Measurements from ENCODE around the gene ASGR1.
"Not testable (repeated sequence)": the region's sequence is repeated elsewhere in the genome, so short reads cannot be mapped to it uniquely, and the experiment has no call there.

The ASGR1 gene

DNA sequence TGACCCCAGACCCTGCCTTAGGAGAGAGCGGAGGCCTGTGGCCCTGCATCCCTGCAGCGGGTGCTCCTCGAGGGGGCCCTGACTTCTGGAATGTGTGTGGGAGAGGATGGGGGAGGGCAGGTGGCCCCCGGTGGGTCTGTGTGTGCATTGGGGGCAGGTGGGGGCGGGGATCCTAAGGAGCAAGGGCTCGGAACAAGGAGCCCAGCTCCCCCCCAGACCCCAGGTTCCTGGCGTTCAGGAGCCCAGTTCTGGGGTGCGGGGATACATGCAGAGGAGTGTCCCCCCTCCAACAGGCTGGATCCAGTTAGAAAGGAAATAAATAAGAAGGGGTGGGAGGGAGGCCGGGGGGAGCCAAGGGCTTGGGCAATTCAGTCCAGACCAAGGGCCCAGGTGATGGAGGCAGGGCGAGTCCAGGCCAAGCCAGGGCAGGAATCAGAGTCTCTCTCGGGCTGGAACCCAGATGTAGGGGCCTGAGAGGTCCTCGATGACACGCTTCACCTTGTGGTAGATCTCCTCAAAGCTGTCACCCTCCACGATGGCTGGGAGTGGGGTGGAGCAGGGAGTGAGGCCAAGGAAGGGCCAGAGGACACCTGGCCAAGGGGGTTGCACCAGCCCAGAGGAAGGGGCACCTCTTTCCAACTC lies 11.2 kb upstream of the ASGR1 start:
- FAIRE-seq (no peak), DNase-seq (ENCODE audit: insufficient read length, low spot score) (no peak)
- no peak for TF ChIP-seq POLR2A (IDR thresholded peaks at IDR 0.05; ENCODE audit: low read depth, low read length)

DNA sequence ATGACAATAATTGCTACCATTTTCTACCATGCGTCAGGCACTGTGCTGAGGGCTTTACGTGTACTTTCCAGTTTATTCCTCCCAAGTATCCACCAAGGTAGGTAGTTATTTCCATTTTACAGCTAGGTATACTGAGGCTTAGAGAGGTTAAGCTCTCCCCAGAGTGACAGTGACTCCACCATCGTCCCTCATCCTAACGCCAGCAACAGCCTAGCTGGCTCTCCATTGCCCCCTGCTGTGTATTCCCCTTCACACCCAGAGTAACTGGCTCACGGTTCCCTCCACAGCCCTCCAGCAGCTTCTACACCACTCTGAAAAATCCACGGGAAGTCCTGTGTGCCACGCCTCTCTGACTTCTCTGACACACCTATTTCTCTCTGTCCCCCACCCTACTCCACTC lies 7.1 kb upstream of the ASGR1 start:
- TF ChIP-seq POLR2A (IDR thresholded peaks at IDR 0.05; ENCODE audit: low read depth, low read length) = no peak
- DNase-seq (ENCODE audit: insufficient read length, low spot score) = no peak
- FAIRE-seq = no peak

DNA sequence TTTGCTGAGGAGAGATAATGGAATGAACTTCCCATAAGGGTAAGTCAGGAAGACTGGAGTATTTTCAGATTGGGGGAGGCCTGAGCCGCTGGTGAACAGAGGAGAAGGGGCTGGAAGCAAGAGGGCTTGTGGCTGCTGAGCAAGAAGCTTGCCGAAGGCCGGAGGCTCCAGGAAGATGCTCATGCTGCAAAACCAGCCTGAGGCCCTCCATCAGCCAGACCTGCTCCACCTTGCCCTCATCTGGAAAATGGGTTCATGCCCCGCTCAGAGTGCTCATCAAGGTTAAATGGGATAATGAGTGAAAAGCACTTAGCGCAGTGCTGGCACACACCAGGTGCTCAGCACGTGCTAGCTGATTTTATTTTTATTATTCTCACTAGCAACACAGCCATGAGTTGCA lies 5.5 kb upstream of the ASGR1 start:
- DNase-seq (ENCODE audit: insufficient read length, low spot score) (no peak), FAIRE-seq (no peak)
- no peak for TF ChIP-seq POLR2A (IDR thresholded peaks at IDR 0.05; ENCODE audit: low read depth, low read length)

DNA sequence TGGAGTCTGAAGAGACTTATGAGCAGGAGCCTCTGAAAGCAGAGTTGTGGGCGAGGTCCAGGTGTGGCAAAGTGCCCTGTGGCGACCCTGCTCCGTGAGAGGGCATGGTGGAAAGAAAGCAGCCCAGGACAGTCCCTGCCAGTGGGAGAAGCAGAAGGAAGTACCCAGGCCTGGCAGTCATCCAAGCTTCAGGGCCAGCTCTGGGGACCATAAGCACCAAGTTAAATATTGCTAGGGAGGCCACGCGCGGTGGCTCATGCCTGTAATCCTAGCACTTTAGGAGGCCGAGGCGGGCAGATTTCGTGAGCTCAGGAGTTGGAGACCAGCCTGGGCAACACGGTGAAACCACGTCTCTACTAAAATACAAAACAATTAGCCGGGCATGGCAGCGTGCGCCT lies 4.9 kb upstream of the ASGR1 start:
- FAIRE-seq (no peak), DNase-seq (ENCODE audit: insufficient read length, low spot score) (no peak)
- TF ChIP-seq POLR2A (IDR thresholded peaks at IDR 0.05; ENCODE audit: low read depth, low read length) = no peak

DNA sequence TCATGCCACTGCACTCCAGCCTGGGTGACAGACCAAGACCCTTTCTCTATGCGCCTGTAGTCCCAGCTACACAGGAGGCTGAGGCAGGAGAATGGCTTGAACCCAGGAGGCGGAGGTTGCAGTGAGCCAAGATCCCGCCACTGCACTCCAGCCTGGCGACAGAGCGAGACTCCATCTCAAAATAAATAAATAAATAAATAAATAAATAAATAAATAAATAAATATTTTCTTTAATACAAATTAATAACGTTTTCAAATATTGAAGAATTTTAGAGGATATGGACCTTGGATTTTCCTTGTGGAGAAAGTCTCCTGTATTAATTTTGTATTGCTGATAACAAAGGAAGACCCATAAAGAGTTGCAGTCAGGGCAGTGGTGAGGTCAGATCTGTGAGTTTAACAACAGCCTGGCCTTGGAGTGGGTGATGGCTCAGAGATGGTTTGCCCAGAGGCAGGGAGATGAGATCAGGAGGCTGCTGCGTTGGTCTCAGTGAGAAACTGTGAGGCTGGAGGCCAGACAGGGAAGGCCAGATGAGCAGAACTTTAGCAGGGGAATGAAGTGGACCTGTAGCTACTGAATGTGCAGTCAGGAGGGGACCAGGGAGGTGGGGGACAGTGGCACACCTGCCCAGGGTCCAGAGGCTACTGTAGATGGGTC lies 4.4 kb upstream of the ASGR1 start:
- DNase-seq (ENCODE audit: insufficient read length, low spot score) (no peak), FAIRE-seq (no peak)
- TF ChIP-seq POLR2A (IDR thresholded peaks at IDR 0.05; ENCODE audit: low read depth, low read length) = no peak

DNA sequence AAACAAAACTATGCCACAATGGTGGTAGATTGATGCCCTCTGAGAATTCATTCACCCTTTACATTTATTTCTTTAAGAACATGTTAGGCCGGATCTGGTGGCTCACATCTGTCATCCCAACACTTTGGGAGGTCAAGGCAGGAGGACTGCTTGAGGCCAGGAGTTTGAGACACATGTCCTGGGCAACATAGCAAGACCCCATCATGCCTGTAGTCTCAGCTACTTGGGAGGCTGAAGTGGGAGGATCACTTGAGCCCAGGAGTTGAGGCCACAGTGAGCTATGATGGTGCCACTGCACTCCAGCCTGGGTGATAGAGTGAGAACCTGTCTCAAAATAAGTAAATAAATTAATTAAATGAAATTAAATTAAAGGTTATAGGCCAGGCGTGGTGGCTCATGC lies 2.9 kb upstream of the ASGR1 start:
- FAIRE-seq; DNase-seq (ENCODE audit: insufficient read length, low spot score): not testable (repeated sequence)

DNA sequence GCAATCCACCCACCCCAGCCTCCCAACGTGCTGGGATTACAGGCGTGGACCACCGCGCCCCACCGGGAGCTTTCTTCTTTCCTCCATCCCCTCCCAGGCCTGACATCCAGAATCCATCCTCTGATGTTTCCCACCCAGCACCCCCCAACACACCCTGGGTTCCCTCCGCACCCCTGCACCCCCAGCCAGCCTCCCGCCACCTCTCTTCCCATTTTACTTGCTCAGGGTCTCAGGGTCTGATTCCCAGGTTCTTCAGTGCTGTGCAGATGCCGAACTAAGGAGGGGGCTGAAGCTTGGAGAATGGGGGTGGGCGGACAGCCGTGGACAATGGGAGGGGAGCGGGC lies 225 bp downstream of the ASGR1 start:
- FAIRE-seq = no peak

DNA sequence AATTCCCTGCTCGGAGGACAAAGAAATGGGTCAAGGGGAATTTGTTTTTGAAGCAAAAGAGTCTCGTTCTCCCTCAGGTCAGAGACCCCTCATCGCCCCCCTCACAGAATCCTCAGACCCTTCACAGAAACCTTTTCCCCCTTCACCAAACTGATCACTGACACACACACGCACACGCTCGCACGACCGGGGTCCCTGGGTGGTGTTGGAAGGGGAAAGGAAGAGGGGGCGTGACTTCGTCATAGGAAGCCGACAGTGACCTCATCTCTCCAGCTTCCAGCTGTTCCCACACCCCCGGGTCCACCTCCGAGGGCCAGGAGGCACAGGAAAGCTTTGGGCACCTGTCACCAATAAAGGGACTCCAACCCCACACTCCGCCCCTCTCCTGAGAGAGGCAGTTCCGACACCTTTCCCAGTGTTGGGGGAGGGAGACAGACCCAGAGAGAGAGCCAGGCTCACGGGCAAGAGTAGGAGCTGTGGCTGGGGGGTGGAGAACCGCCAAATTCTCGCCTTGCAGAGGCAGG lies 1.2 kb downstream of the ASGR1 start:
- no peak for FAIRE-seq
- no peak for TF ChIP-seq POLR2A (IDR thresholded peaks at IDR 0.05; ENCODE audit: low read depth, low read length)
- peak; percentile 53 for DNase-seq (ENCODE audit: insufficient read length, low spot score)

More for the DNA sequence above, 225 bp downstream of the ASGR1 start:
- DNase-seq (ENCODE audit: insufficient read length, low spot score) = no peak
- TF ChIP-seq POLR2A (IDR thresholded peaks at IDR 0.05; ENCODE audit: low read depth, low read length) = no peak

DNA sequence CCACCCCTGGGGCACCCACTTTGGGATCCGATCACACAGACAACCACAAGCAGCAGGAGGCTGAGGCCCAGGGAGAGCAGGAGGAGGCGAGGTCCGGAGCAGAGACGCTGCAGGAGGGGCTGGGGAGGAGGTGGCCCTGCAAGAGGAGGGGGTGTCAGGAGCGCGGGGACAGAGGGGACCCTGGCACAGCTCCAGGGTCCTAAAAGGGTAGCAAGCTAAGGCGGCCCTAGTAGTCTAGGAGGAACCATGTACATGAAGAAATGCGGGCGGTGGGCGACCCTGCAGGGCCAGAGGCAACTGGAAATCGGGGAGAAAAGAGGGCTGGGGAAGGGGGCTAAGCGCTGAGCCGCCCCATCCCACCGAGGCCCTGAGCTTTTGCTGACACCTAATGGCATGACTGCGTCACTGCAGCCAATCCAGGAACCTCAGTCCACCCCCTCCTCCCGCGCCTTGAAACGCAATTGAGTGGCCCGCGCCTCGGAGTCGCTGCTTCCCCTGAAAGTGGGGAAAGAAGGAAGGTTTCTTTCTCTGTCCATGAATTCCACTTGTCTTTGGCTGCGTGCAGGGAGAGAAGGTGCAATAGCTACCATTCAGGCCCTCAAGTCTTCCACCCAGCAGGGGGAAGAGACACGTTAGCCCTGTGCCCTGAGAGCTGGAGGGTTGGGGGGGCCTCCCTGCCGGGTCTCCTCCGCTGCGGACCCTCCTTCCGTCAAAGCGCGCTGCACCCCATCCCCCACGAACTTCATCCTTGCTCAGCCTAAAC lies 1.8 kb downstream of the ASGR1 start:
- peak; percentile 81 for DNase-seq (ENCODE audit: insufficient read length, low spot score)

DNA sequence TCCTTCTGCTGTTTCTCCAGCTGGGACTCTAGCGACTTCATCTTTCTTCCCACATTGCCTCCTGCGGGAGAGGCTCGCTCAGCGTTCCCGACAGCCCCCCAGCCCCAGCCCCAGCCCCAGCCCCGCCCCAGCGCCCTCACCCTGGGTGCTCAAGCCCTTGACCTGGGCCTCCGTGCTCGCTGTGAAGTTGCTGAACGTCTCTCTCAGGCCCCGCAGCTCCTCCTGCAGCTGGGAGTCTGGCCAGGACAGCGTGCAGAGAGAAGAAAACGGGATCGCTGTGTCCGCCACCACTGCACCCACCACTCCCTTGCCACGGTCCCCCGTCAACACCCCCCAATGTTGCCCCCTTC lies 2.4 kb downstream of the ASGR1 start:
- no peak for TF ChIP-seq POLR2A (IDR thresholded peaks at IDR 0.05; ENCODE audit: low read depth, low read length)

More for the DNA sequence above, 1.8 kb downstream of the ASGR1 start:
- no peak for TF ChIP-seq POLR2A (IDR thresholded peaks at IDR 0.05; ENCODE audit: low read depth, low read length)
- FAIRE-seq = no peak

DNA sequence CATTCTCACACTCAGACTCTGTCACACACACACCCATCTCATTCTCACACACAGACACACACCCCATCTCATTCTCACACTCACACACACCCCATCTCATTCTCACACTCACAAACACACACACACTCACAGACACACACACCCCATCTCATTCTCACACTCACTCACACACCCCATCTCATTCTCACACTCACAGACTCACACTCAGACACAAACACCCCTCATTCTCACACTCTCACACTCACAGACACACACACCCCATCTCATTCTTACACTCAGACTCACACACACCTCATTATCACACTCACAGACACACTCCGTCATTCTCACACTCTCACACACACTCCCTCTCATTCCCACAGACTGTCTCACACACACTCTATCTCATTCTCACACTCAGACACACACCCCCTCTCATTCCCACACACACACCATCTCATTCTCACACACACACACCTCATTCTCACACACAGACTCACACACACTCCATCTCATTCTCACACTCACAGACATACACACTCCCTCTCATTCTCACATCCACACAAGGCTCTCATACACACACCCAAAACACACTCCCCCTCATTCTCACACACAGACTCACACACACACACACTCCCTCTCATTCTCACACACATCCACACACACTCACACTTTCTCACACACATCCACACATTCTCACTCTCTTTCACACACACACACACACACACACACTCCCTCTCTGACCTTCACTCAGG lies 2.9 kb downstream of the ASGR1 start:
- TF ChIP-seq POLR2A (IDR thresholded peaks at IDR 0.05; ENCODE audit: low read depth, low read length) = no peak
- no peak for FAIRE-seq

More for the DNA sequence above, 2.4 kb downstream of the ASGR1 start:
- DNase-seq (ENCODE audit: insufficient read length, low spot score) = no peak
- no peak for FAIRE-seq

DNA sequence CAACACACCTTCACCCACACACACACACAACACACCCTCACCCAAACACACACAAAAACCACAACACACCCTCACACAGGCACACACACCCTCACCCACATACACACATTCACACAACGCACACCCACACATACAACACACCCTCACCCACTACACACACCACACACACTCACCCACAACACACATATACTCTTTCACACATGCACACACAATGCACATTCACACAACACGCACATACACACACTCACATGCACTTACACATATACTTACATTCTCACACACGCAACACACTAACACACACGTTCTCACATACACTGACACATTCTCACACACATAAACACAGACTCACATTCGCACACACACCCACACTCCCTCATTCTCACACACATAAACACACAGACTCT lies 3.8 kb downstream of the ASGR1 start:
- DNase-seq (ENCODE audit: insufficient read length, low spot score) (no peak), FAIRE-seq (no peak)
- TF ChIP-seq POLR2A (IDR thresholded peaks at IDR 0.05; ENCODE audit: low read depth, low read length) = no peak

More for the DNA sequence above, 2.9 kb downstream of the ASGR1 start:
- DNase-seq (ENCODE audit: insufficient read length, low spot score) = no peak

DNA sequence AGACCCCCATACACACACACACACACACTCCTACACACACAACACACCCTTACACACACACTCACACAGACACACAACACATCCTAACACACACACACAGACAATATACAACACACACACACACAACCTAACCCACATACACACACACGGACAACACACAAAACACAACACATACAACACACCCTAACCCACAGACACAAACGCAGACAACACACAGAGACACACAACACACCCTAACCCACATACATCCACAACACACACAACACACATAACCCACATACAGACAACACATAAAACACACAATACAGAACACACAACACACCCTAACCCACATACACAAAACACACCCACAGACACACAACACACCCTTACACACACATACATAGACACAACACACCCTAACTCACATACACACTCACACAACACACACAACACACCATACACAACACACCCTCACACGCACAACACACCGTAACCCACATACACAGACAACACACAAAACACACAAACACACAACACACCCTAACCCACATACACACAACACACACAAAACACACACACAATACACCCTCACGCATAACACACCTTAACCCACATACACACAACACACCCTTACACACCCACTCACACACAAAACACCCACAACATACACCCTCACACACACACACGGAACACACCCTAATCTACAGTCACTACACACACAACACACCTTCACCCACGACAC lies 4.4 kb downstream of the ASGR1 start:
- FAIRE-seq (no peak), DNase-seq (ENCODE audit: insufficient read length, low spot score) (no peak)
- no peak for TF ChIP-seq POLR2A (IDR thresholded peaks at IDR 0.05; ENCODE audit: low read depth, low read length)
